PC-9 (cell line): ENCODE data around the gene KIAA1217. TPM values are rescaled to one million over a fixed set of nuclear protein-coding genes. Genes with fewer than 3 reads are reported as not detected.

ENCODE experiments used
- Bru-seq: library from RNA; stranded (reverse); fragments of 400-500 nt; gene quantifications from one replicate; lab custom pipeline; 2021; lab: Mats Ljungman, UMichigan
- BruChase-seq, 2 experiments: library from RNA; stranded (reverse); fragments of 400-500 nt; gene quantifications; one replicate each; lab custom pipeline; 2021; lab: Mats Ljungman, UMichigan
- BruUV-seq: library from RNA; stranded (reverse); fragments of 400-500 nt; replicated peaks from 2 replicates; lab custom pipeline; 2021; lab: Mats Ljungman, UMichigan
- CTCF ChIA-PET: fragments of 300-600 bp; sonication (Branson Sonifier 250); formaldehyde crosslinking; loops from one replicate; lab custom pipeline; 2022; ENCODE audit warnings: antibody characterized with exemption; lab: Charles Lee
- POLR2A ChIA-PET: fragments of 300-600 bp; sonication (Branson Sonifier 250); formaldehyde crosslinking; loops from one replicate; lab custom pipeline; 2022; ENCODE audit warnings: antibody characterized with exemption; ENCODE audit not compliant: unreplicated experiment; lab: Charles Lee
- DNase-seq, 2 experiments: peaks; one replicate each; pipeline versions ENCODE4 v3.0.0 to v3.0.0-alpha.2; 2015 to 2022; ENCODE audit warnings: mixed read lengths in 1 of 2
- H2AFZ ChIP-seq: fragments of 200-600 bp; sonication (generic); 2 replicates; pipeline ENCODE4 v1.8.1; 2017; ENCODE audit warnings: antibody characterized with exemption
- H3F3A ChIP-seq: fragments of 200-600 bp; sonication (generic); 2 replicates; pipeline ENCODE4 v1.8.1; 2017; ENCODE audit warnings: antibody characterized with exemption, mild to moderate bottlenecking, low read depth; ENCODE audit not compliant: insufficient read depth
- H3K27ac ChIP-seq: fragments of 200-600 bp; sonication (generic); 2 replicates; pipeline ENCODE4 v1.6.1; 2016; ENCODE audit warnings: mixed run types
- H3K27me3 ChIP-seq: fragments of 200-600 bp; sonication (generic); 2 replicates; pipeline ENCODE4 v1.6.1; 2016; ENCODE audit warnings: low read depth, mixed run types; ENCODE audit not compliant: insufficient read depth
- H3K36me3 ChIP-seq: fragments of 200-600 bp; sonication (generic); 2 replicates; pipeline ENCODE4 v1.6.1; 2016; ENCODE audit warnings: low read depth, mixed run types
- H3K4me1 ChIP-seq: fragments of 200-600 bp; sonication (generic); replicated peaks from 2 replicates; pipeline ENCODE4 v1.6.1; 2016; ENCODE audit warnings: mixed run types; ENCODE audit not compliant: insufficient read depth
- H3K4me2 ChIP-seq: fragments of 200-600 bp; sonication (generic); 2 replicates; pipeline ENCODE4 v1.6.1; 2017; ENCODE audit warnings: mixed run types
- H3K4me3 ChIP-seq: fragments of 200-600 bp; sonication (generic); 2 replicates; pipeline ENCODE4 v1.6.1; 2016; ENCODE audit warnings: mixed run types
- H3K79me2 ChIP-seq: fragments of 200-600 bp; sonication (generic); 2 replicates; pipeline ENCODE4 v1.6.1; 2017; ENCODE audit warnings: low read depth, mixed run types
- H3K9me2 ChIP-seq: fragments of 200-600 bp; sonication (generic); 2 replicates; pipeline ENCODE4 v1.8.1; 2017; ENCODE audit warnings: mild to moderate bottlenecking; ENCODE audit not compliant: insufficient read depth
- H3K9me3 ChIP-seq: fragments of 200-600 bp; sonication (generic); 2 replicates; pipeline ENCODE4 v1.8.1; 2016; ENCODE audit warnings: low read depth; ENCODE audit not compliant: insufficient read depth
- H4K20me1 ChIP-seq: fragments of 200-600 bp; sonication (generic); 2 replicates; pipeline ENCODE4 v1.8.1; 2017; ENCODE audit not compliant: insufficient read depth
- CTCF ChIP-seq: fragments of 200-600 bp; sonication (generic); conservative IDR thresholded peaks from 2 replicates; pipeline ENCODE4 v1.6.1; 2017; ENCODE audit warnings: mixed run types, antibody characterized with exemption, mild to moderate bottlenecking, moderate library complexity
- EZH2 ChIP-seq: fragments of 200-600 bp; sonication (generic); IDR thresholded peaks from 2 replicates; pipeline ENCODE4 v1.8.0; 2017; ENCODE audit warnings: antibody characterized with exemption, low read depth
- intact Hi-C: fragments of 100-400 bp; cut with micrococcal nuclease; formaldehyde crosslinking; loops from one replicate; pipeline ENCODE4 v1.10.0; 2022; ENCODE audit not compliant: unreplicated experiment
- long read RNA-seq: library from polyadenylated mRNA; stranded (forward); transcript quantifications from one replicate; pipeline ENCODE4 v2.0.0, GENCODE V29; 2022
- total RNA-seq: library from RNA; stranded (reverse); gene quantifications from 2 replicates; pipeline ENCODE4 v1.2.3, GENCODE V29; 2021

Gene KIAA1217
- 26.2 and 41.1 TPM in 2 replicates for total RNA-seq
- Bru-seq, nascent RNA, result percentile 58 among the genes with signal in this experiment
- BruChase-seq, experiment 1, labeled RNA remaining after a 2-hour chase, result percentile 51 among the genes with signal in this experiment
- percentile 55 among the genes with signal in this experiment for BruChase-seq, experiment 2, labeled RNA remaining after a 6-hour chase
- long read RNA-seq, partial matches to known transcripts, result 5 of 13 reads
- long read RNA-seq, other reads (novel, unspliced or antisense), result 8 of 13 reads

- BruUV-seq, result no TSS peak
- Histone ChIP-seq H3K4me3 (peak within 1 kb of the TSS; percentile 47), H3K36me3 (no peaks in the 10 kb centered on the region), H3K4me1 (peaks cover 28% of the 10 kb centered on the region), H3K79me2 (no peaks in the 10 kb centered on the region), H3K9me3 (no peaks in the 10 kb centered on the region), H3K27me3 (no peaks in the 10 kb centered on the region), H4K20me1 (no peaks in the 10 kb centered on the region), H3K27ac (peak within 1 kb of the TSS; percentile 77), H3K4me2 (peak within 1 kb of the TSS; percentile 76), H3K9me2 (no peaks in the 10 kb centered on the region), H3F3A (peaks cover 13% of the 10 kb centered on the region), H2AFZ (peak within 1 kb of the TSS; percentile 55; the same call in 1 of the 2 replicates)
- intact Hi-C loops, result loop anchor here (2.0 kb wide), 2 partner anchors 46 to 174 kb away; no protein-coding TSS in a partner anchor
- ChIA-PET CTCF (interaction anchor here (0.6 kb wide), 2 partner anchors 42 to 56 kb away, joined by 3 to 14 read pairs; no protein-coding TSS in a partner anchor), POLR2A (interaction anchor here (0.6 to 1.1 kb wide), 2 partner anchors 30 to 858 kb away, joined by 4 to 8 read pairs; no protein-coding TSS in a partner anchor)
- DNase-seq, result peak in 1 of 2 experiments; percentile 24
- no peak for TF ChIP-seq EZH2
- no peak for TF ChIP-seq CTCF
Observed at GRCh38 chr10:24208661-24209431, at the start of gene KIAA1217. TSS of gene KIAA1217 (plus strand) at chr10:24209138. CDS start at chr10:24209194, 56 bp downstream.

GRCh38 chr10:24162206-24162985 is 46.5 kb upstream of the KIAA1217 start:
- POLR2A ChIA-PET, result no interaction called here
- intact Hi-C loops, result no loop called here
- no peak for DNase-seq

More at GRCh38 chr10:24162206-24162985, 46.5 kb upstream of the KIAA1217 start:
- H3K27ac ChIP-seq, result no peak overlapping the region
- BruUV-seq, result no TSS peak
- no peak overlapping the region for H3K4me2 ChIP-seq
- H3K4me3 ChIP-seq, result no peak overlapping the region
- no peaks in the 10 kb centered on the region for H4K20me1 ChIP-seq
- H3F3A ChIP-seq, result no peaks in the 10 kb centered on the region
- H3K79me2 ChIP-seq, result no peaks in the 10 kb centered on the region
- H3K9me2 ChIP-seq, result no peaks in the 10 kb centered on the region
- H2AFZ ChIP-seq, result no peak overlapping the region
- TF ChIP-seq CTCF (no peak), EZH2 (no peak)
- H3K9me3 ChIP-seq, result no peaks in the 10 kb centered on the region
- CTCF ChIA-PET, result no interaction called here
- no peaks in the 10 kb centered on the region for H3K27me3 ChIP-seq
- H3K4me1 ChIP-seq, result no peaks in the 10 kb centered on the region
- no peaks in the 10 kb centered on the region for H3K36me3 ChIP-seq
